Neutrophil (primary cell): ENCODE measurements around the gene RIOK3.
"Not testable (repeated sequence)": the region's sequence is repeated elsewhere in the genome, so short reads cannot be mapped to it uniquely, and the experiment has no call there.

Source experiments
- H3K27ac ChIP-seq: fragments of 200-600 bp; sonication (generic); 2 replicates; pipeline ENCODE4 v1.5.1; 2016; ENCODE audit warnings: mild to moderate bottlenecking, moderate library complexity
- H3K27me3 ChIP-seq: fragments of 200-600 bp; sonication (generic); 2 replicates; pipeline ENCODE4 v1.6.0; 2016; ENCODE audit warnings: mild to moderate bottlenecking
- H3K36me3 ChIP-seq: fragments of 200-600 bp; sonication (generic); 2 replicates; pipeline ENCODE4 v1.5.1; 2017
- H3K4me1 ChIP-seq, 2 experiments: fragments of 200-600 bp in 1 of 2; sonication (generic) in 1 of 2; 1 replicate in 1 of 2; 2 replicates in 1 of 2; pipeline versions ENCODE4 v1.5.1 to v1.6.1; 2013 to 2016; ENCODE audit warnings: low read depth in 1 of 2, low read length in 1 of 2, mild to moderate bottlenecking in 1 of 2, moderate library complexity in 1 of 2; ENCODE audit not compliant: control insufficient read depth in 1 of 2, insufficient read depth in 1 of 2
- H3K4me3 ChIP-seq, 2 experiments: fragments of 200-600 bp in 1 of 2; sonication (generic) in 1 of 2; 1 replicate in 1 of 2; 2 replicates in 1 of 2; pipeline ENCODE4 v1.5.1; 2013 to 2016; ENCODE audit warnings: low read depth in 1 of 2, low read length in 1 of 2, mild to moderate bottlenecking in 1 of 2, moderate library complexity in 1 of 2
- H3K9me3 ChIP-seq: fragments of 200-600 bp; sonication (generic); 2 replicates; pipeline ENCODE4 v1.5.1; 2016
- CTCF ChIP-seq: fragments of 200-600 bp; sonication (generic); IDR thresholded peaks from 2 replicates; pipeline ENCODE4 v1.5.1; 2016; ENCODE audit warnings: antibody characterized with exemption

RIOK3 gene

GRCh38 chr18:23428821-23429220 lies 24.3 kb upstream of the RIOK3 start:
- no peak for TF ChIP-seq CTCF
- Histone ChIP-seq H3K27me3 (no peaks in the 10 kb centered on the region), H3K4me1 (peaks cover 6 to 8% of the 10 kb centered on the region in 2 experiments), H3K9me3 (no peaks in the 10 kb centered on the region), H3K36me3 (no peaks in the 10 kb centered on the region), H3K4me3 (no peak overlapping the region), H3K27ac (no peak overlapping the region)

- H3K27me3 ChIP-seq, H3K9me3 ChIP-seq, H3K4me1 ChIP-seq, H3K4me3 ChIP-seq, H3K36me3 ChIP-seq, H3K27ac ChIP-seq: not testable (repeated sequence)
Measured at GRCh38 chr18:23429538-23429937, 23.5 kb upstream of the RIOK3 start.

- no peak overlapping the region for H3K27ac ChIP-seq
- no peak for TF ChIP-seq CTCF
- H3K4me1 ChIP-seq = peaks cover 15 to 18% of the 10 kb centered on the region in 2 experiments
- H3K36me3 ChIP-seq = no peaks in the 10 kb centered on the region
- no peaks in the 10 kb centered on the region for H3K27me3 ChIP-seq
- no peak overlapping the region for H3K4me3 ChIP-seq
- H3K9me3 ChIP-seq = no peaks in the 10 kb centered on the region
Measured at GRCh38 chr18:23433360-23433759, 19.7 kb upstream of the RIOK3 start.

- no peaks in the 10 kb centered on the region for H3K36me3 ChIP-seq
- no peak for TF ChIP-seq CTCF
- H3K4me1 ChIP-seq = peaks cover 16 to 22% of the 10 kb centered on the region in 2 experiments
- H3K27me3 ChIP-seq = no peaks in the 10 kb centered on the region
- H3K9me3 ChIP-seq = no peaks in the 10 kb centered on the region
- peak overlapping the region; percentile 88 to 90 for H3K4me3 ChIP-seq
- H3K27ac ChIP-seq = peak overlapping the region; percentile 47
Measured at GRCh38 chr18:23437357-23438045, 15.6 kb upstream of the RIOK3 start.

- TF ChIP-seq CTCF = no peak
- no peaks in the 10 kb centered on the region for H3K36me3 ChIP-seq
- peaks cover 20 to 27% of the 10 kb centered on the region in 2 experiments for H3K4me1 ChIP-seq
- no peaks in the 10 kb centered on the region for H3K9me3 ChIP-seq
- no peaks in the 10 kb centered on the region for H3K27me3 ChIP-seq
- H3K4me3 ChIP-seq = peak overlapping the region; percentile 88 to 90
- H3K27ac ChIP-seq = no peak overlapping the region
Measured at GRCh38 chr18:23438046-23438377, 15.1 kb upstream of the RIOK3 start.

- H3K36me3 ChIP-seq = no peaks in the 10 kb centered on the region
- no peak overlapping the region for H3K27ac ChIP-seq
- H3K4me1 ChIP-seq = peaks cover 20 to 31% of the 10 kb centered on the region in 2 experiments
- H3K27me3 ChIP-seq = no peaks in the 10 kb centered on the region
- no peak overlapping the region for H3K4me3 ChIP-seq
- no peak for TF ChIP-seq CTCF
- no peaks in the 10 kb centered on the region for H3K9me3 ChIP-seq
Measured at GRCh38 chr18:23438608-23439366, 14.3 kb upstream of the RIOK3 start.
